HG03039 (cell line): ENCODE results near the gene CSNK1A1.
"Not testable (repeated sequence)": the region's sequence is repeated elsewhere in the genome, so short reads cannot be mapped to it uniquely, and the experiment has no call there.

ENCODE experiments used
- ATAC-seq: cut with Tn5 transposase; IDR thresholded peaks from one replicate; pipeline ENCODE4 v1.9.1; 2021; ENCODE audit warnings: mild to moderate bottlenecking, moderate library complexity; ENCODE audit not compliant: unreplicated experiment

The CSNK1A1 gene

DNA sequence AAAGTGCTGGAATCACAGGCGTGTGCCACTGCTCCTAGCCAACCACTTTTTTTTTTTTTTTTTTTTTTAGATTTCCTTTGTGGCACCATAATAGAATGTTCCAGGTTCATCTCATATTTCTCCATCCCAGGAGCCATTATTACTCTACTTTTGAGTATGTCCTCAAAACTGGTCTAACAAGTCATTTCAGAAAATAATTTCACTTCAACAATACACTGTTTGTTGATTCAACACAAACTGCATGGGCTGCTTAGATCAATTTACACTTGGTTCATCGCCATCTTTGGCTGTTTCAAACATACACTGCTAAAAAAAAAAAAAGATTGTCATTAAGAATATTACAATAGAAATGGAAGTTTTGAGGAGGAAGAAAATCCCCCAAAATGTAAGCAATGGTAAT is 57.9 kb downstream of the CSNK1A1 start:
- no peak for ATAC-seq

DNA sequence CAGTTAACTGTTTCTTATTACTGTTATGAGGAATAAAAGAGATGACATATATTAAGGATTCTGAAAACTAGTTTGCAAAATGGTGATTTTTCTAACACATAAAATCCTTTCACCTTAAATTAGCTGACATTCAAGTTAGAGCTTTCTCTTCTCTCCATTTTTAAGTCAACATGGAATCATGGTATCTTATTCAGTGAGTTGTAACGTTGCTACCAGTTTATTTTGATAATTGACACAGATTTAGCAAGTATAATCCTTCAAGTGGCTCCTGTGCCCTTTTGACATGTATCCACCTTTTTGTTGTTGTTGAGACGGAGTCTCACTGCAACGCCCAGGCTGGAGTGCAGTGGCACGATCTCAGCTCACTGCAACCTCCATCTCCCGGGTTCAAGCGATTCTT is 58.5 kb downstream of the CSNK1A1 start:
- no peak for ATAC-seq

DNA sequence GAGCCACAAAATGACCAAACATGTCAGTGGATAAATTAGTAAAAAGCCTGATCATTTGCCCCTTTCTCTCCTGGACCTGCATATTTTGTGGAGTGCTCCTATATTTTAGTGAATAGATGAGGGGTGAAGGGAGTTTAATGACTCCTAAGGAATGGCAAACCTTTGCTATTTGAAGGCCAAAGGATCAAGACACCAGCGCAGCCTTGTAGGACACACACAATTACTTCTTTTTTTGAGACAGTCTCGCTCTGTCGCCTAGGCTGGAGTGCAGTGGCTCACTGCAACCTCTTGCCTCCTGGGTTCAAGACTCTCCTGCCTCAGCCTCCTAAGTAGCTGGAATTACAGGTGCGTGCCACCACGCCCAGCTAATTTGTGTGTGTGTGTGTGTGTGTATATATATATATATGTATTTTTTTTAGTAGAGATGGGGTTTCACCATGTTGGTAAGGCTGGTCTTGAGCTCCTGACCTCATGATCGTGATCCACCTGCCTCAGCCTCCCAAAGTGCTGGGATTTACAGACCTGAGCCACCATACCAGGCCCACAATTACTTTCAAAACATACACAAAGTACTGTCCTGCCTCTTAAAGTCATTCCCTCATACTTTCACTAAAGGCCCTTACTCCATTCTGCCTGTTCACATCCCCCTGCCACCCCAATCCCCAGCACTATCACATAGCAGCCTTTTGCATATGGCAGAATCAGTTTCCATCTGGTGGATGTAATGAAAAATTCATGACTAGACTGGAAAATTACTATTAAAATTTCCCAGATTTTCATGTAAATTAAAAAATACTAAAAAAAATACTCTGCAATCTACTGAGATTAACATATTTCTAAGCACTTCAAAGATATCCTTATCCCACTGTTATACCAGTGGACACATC is 60.4 kb downstream of the CSNK1A1 start:
- no peak for ATAC-seq

DNA sequence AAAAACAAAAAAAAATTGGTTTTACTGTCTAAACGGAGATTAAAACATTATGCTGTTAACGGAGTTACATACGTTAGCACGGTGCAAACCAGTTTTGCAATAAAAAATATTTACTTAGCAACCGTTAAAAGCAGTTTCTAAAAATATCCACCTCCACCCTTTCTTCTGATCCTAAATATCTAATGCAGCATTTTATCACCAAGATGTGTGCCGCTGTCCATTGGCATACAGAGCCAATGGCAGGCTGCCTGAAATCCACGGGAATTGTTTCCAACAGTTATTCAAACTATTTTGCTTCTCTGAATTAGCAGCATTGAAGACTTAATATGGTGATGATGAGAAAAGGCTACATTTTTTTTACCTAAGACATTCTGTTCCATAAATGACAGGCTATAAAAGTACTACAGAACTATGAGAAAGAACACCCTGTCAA is 61.6 kb downstream of the CSNK1A1 start:
- ATAC-seq: no peak

DNA sequence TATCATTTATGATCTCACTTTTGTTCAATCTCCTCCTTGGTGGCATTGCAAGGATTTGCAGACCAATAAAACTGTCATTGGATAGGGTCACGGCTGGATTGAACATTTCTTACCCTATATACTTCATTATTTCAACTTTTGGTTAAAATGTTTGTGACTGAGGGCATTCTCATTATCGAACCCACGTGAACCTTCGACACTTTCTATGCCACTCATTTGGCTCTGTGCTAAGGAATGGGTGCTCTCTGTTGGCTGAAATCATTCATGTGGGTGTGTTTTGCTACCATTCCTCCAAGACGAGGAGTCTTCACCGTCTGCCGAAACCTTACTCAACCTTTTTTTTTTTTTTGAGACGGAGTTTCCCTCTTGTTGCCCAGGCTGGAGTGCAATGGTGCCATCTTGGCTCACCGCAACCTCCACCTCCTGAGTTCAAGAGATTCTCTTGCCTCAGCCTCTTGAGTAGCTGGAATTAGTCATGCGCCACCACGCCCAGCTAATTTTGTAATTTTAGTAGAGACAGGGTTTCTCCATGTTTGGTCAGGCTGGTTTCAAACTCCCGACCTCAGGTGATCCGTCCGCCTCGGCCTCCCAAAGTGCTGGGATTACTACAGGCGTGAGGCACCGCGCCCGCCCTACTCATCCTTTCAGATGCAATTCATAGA is 62.5 kb downstream of the CSNK1A1 start:
- ATAC-seq: no peak

DNA sequence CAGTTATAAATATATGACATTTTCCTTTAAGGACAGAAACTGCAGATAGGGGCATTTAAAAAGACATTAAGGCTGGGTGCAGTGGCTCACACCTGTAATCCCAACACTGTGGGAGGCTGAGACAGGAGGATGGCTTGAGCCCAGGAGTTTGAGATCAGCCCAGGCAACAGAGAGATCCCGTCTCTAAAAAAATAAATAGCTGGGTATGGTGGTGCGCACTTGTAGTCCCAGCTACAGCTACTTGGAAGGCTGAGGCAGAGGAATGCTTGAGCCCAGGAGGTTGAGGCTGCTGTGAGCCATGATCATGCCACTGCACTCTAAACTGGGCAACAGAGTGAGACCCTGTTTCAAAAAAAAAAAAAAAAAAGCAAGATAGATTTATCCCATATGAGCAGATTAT is 63.6 kb downstream of the CSNK1A1 start:
- no peak for ATAC-seq

DNA sequence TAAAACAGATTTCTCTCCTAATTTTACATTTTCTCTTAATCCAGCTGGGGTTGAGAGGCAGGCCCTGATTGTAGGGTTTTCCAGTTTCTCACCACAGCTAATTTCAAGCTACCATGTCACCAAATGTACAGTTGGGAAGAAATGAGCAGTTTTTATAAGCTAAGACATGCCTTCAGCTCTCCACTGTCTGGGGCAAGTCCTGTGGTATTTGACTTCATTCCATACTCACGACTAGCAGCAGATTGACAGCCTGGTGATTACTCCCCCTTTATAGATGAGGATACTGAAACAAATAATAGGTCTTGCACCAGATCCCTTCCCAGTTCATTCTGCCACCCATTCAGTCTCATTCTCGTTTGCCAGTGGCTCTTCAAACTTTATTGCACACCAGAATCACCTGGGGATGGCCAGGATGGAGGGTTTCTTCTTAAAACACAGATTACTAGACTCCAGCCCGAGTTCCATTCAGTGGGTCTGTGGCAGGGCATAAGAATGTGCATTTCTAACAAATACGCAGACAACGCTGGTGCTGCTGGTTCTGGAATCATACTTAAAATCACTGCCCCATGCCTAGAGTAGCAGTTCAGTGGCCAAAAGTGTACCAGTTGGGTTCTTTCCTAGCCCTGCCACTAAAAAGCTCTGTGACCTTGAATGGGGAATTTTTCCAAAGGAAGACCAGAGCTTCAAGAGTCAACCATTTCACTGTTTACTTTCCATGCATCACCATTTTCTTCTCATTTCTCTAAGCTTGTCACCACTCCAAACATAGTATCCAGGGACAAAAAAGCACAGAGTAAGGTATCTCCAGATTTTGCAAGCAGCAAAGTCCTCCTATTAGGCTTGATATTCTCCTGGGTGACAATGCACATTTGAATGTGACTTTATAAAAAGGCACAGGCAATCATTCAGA is 64.3 kb downstream of the CSNK1A1 start:
- ATAC-seq: no peak

DNA sequence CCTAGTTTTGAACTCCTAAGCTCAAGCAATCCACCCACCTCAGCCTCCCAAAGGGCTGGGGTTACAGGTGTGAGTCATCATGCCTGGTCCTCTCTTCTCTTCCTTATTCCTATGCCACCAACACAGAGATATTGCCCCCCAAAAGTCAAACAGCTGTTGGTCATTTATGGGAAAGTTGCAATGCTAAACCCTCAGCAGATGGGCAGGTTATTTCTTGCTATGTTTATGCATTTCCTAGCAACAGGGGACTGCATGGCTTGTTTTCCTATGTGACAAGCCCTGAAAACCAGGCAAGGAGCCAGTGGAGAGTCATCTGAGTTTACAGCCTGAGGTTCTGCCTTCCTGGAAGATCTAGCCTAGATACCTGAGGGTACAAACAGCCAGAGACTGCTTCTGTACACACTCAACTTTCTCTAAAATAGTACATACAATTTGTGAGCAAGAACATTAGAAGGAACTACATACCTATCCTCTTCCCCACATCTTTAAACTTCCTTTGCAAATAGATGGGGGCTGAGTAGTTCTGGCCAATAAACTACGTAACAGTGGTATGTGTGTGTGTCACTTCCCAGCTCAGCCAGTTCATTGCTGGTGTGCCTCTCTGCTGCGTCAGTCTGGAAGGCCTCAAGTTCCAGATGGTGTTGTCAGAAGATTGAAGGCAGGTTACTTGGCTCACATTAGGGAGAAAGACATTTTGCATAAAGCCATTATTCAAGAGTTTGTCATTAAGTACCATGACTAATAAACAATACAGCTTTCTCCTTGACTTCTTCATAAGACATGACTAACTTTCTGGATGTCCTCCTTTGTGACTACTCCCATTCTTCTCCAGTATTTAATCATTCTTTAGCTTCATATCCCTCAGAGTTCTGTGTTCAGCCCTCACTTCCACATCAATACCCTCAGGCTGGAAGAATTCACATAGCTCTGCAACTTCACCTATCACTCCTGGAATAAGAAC is 65.3 kb downstream of the CSNK1A1 start:
- ATAC-seq: no peak

DNA sequence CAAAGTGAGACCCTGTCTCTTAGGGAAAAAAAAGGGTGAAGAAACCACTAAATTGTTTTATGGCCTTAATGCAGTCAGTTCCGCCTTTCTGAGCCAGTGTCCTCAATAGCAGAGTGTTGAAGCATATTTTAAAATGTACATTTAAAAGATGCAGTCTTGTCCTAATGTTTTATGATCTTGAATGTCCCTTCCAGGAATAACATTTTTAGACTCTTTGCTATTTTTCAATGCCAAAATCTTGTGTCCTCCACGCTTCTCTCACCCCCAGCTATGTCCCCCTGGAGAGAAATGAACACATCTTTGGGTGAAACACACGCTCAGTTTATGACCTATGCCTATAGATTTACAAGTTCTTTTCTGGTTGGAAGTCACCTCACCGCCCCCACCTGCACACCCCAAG is 69.8 kb downstream of the CSNK1A1 start:
- no peak for ATAC-seq

DNA sequence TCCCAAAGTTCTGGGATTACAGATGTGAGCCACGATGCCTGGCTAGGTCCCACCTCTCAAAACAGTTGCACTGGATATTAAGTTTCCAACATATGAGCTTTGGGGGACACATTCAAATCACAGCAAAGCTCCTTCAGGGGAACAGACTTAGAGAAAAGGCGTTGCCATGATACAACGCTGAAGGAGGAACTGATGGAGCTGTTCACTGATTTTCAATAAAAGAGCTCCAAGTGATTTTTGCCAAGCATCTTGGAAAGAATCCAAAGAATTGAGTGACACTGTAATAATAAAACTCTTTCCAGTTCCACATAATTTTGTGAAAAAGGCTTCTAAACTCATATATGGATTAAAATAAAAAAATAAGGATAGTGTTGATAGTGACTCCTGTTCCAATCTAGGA is 72.5 kb downstream of the CSNK1A1 start:
- ATAC-seq: no peak

DNA sequence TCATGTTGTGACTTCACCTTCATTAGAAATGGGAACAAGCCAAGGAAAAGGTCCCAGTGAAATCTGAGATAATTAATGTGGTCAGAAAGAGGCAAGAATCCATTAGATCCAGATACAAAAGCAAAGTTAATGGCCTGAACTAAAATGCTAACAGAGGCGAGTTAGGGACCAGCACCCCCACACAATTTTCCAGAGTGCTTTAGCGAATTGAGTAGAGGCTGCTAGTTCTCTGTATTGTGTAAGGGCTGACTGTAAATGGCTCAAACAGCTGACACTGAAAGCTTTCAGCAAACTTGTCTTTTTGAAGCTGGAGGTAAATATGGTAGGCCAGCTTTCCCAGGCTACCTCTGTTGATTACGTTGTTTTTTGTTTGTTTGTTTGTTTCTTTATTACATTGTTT is 75.5 kb downstream of the CSNK1A1 start:
- ATAC-seq: no peak

DNA sequence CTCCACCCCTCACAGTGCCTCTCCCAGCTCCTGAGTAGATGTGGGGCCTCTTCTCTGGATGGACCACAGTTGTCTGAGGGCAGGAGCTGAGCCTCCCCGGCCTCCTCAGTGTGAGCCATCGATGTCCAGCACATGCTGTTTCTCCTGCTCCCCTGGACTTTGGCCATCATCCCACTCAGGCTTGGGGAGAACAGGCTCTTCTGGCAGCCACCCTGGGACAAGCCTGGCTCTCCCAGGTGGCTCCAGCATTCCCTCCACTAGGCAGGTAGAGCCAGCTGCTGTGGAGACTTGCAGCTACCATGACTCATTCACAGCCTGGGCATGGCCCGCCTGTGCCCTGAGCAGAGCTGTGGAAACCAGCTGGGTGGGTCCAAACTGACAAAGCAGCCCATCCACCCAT is 77.0 kb downstream of the CSNK1A1 start:
- ATAC-seq: no peak

DNA sequence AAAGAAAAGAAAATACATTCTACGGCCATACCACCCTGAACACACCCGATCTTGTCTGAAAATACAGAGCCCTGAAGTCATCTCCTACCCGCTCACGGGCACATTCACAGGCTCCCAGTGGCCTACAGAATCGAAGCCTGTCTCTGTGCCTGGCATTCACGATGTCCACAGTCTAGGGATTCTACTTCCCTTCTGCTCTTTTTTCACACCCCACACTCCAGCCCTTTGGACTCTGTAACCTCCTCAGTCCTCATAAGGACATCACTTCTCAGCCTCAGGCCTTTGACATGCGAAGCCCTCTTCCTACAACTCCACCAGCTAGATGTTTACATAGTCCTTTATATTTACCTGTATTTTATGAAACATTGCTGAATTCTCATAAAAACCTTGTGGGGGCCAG is 77.8 kb downstream of the CSNK1A1 start:
- ATAC-seq: no peak

DNA sequence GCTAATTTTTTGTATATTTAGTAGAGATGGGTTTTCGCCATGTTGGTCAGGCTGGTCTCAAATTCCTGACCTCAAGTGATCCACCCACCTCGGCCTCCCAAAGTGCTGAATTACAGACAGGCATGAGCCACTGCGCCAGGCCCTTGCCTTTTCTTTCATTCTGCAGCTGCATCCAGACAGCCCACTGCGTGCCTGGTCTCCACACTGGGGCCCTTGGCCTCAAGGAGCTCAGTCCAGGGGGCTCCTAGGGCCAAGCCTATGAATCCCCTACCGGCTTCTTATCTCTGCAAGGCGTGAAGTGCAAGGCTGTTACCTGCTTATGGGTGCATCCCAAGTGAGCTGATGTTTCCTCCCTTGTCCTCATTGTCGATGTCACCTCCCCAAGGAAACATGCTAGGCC is 78.8 kb downstream of the CSNK1A1 start:
- ATAC-seq: no peak

DNA sequence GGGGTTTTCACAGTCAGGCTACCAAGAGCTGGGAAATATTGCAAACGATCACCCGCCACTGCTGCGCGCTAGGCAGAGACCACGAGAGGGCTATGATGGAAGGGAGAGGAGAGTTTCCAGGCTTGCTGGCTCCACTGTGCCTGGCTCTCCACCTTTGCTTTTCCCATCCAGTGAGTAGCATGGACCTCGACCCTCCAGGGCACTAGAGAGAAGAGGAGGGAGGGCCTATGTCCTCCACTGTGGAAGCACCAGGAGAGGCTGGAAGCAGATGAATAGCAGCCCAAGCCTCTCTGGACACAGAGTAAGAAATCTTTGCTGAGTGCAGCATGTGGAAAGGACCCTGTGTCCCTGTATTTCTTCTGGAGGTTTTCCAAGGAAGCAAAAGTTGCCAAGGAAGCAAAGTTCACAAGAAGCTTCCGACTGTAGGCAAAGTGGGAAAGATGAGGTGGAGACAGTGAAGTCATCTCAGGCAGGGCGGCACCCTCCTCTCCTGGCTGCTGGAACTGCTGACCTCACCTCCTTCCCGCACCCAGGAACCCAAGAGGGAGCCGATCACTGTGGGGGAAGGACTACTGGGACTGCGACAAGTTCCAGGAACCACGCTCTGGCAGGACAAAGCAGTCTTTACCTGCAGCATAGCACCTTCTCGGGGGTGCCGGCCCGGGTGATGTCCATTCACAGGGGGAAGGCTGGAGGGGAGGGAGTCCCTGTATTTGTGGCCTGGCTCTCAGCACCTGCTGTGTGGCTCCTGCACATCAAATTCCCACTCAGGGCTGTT is 79.6 kb downstream of the CSNK1A1 start:
- no peak for ATAC-seq

DNA sequence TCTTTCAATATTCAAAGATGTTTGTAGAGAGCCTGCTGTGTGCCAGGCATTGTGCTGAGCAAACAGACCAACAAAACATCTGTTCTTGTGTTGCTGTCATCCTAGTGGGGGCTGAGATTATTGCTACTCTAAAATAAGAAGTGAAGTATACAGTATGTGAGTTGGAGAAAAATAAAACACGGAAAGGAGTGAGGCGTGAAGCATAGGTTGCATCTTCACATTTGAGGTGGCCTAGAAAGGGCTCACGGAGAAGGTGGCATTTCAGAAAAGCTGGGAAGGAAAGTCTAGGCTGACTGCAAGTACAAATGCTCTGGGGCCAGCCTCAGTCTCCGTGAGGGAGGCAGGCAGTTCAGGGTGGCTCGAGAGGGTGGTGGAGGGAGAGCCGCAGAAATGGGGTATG is 80.3 kb downstream of the CSNK1A1 start:
- no peak for ATAC-seq

DNA sequence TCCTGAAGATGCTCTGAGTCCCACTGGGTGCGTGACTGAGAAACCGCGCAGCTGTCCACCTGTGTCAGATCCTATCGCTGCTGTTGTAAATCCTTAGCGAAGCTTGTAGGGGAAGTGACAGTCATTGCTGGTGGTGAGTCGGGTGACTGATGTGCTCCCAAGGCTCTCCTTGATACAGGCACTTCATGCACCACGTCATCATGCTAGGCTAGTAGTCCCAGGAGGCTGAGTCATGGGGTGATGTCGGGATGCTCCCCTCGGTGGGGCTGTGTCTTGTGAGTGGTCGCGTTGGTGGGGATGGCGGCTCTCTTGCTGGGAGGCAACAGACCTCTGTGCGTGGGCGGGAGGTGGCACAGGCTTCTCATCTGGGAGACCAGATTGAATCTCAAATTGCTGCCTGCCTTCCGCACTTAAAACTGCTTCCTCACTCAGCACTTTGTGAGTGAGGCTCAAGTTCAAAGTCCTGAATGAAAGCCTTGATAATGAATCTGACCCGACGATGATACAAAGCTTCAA is 84.7 kb downstream of the CSNK1A1 start:
- ATAC-seq: no peak

DNA sequence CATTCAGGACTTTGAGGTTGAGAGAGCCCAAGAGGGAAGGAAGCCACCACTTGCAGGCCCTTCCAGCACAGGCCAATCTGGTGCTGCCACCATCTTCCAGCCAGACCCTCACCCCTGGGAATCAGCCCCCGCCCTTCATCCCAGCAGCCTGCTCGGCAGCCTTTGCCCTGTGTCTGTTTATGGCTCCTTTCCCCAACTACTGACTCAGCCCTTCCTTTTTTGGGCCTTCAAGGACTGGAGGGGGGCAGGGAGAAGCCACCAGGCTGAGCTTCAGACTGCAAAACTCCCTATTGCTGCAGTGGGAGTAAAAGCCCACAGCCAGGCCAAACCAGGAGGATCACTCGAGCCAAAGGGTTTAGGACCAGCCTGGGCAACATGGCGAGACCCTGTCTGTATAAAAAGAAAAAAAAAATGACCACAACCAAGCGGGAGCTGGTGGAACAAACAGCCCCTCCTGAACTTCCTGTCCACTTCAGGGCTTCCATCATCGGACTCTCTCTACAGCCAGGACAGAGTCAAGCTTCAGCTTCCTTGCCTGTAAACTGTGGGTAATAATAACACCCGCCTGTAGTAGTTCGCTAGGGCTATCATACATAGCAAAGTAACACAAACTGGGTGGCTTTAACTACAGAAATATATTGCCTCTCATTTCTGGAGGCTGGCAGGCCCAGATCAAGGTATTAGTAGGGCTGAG is 86.3 kb downstream of the CSNK1A1 start:
- ATAC-seq: no peak

DNA sequence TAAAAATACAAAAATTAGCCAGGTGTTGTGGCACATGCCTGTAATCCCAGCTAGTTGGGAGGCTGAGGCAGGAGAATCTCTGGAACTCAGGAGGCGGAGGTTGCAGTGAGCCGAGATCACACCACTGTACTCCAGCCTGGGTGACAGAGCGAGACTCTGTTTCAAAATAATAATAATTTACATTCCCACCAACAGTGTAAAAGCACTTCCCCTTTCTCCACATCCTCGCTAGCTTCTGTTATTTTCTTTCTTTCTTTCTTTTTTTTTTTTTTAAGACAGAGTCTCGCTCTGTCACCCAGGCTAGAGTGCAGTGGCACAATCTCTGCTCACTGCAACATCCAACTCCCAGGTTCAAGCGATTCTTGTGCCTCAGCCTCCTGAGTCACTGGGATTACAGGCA is 89.3 kb downstream of the CSNK1A1 start:
- not testable (repeated sequence) for ATAC-seq
